Activated CD8-positive, alpha-beta memory T cell treated with anti-CD3 and anti-CD28 coated beads, Interleukin-2, amount 50 U/mL, for 24 hours (primary cell): Measurements from ENCODE around the gene NKAIN4.

Experiments
- DNase-seq: peaks from one replicate; pipeline ENCODE4 v3.0.0-alpha.2; 2020; ENCODE audit errors: extremely low read depth

Gene NKAIN4

GRCh38 chr20:63218701-63219446 is 35.4 kb downstream of the NKAIN4 start:
- no peak for DNase-seq

GRCh38 chr20:63217706-63218105 is 36.6 kb downstream of the NKAIN4 start:
- DNase-seq: no peak

GRCh38 chr20:63216849-63217471 is 37.3 kb downstream of the NKAIN4 start:
- DNase-seq: no peak

- DNase-seq: peak; percentile 85
Observed at GRCh38 chr20:63216041-63216848, 38.0 kb downstream of the NKAIN4 start, which contains the start of gene YTHDF1. YTHDF1 (minus strand) TSS chr20:63216131; CDS start chr20:63215892, 239 bp downstream.

- DNase-seq: no peak
Observed at GRCh38 chr20:63215101-63216040, 38.9 kb downstream of the NKAIN4 start.

GRCh38 chr20:63214514-63214913 is 39.7 kb downstream of the NKAIN4 start:
- DNase-seq: no peak

- no peak for DNase-seq
Observed at GRCh38 chr20:63212792-63213191, 41.5 kb downstream of the NKAIN4 start.

- DNase-seq: no peak
Observed at GRCh38 chr20:63212393-63212730, 41.9 kb downstream of the NKAIN4 start.

GRCh38 chr20:63210011-63210605 is 44.2 kb downstream of the NKAIN4 start:
- DNase-seq: no peak

- no peak for DNase-seq
Observed at GRCh38 chr20:63208346-63208909, 45.8 kb downstream of the NKAIN4 start.

GRCh38 chr20:63206878-63207277 is 47.4 kb downstream of the NKAIN4 start:
- no peak for DNase-seq

- no peak for DNase-seq
Observed at GRCh38 chr20:63205896-63206295, 48.4 kb downstream of the NKAIN4 start.

GRCh38 chr20:63204362-63204761 is 49.9 kb downstream of the NKAIN4 start:
- DNase-seq: no peak

GRCh38 chr20:63202811-63203526 is 51.3 kb downstream of the NKAIN4 start:
- DNase-seq: no peak

- no peak for DNase-seq
Observed at GRCh38 chr20:63202021-63202420, 52.2 kb downstream of the NKAIN4 start.

GRCh38 chr20:63198606-63199005 is 55.7 kb downstream of the NKAIN4 start:
- DNase-seq: no peak

- no peak for DNase-seq
Observed at GRCh38 chr20:63196768-63197470, 57.3 kb downstream of the NKAIN4 start.

GRCh38 chr20:63194797-63195173 is 59.5 kb downstream of the NKAIN4 start:
- no peak for DNase-seq

GRCh38 chr20:63194007-63194796 is 60.1 kb downstream of the NKAIN4 start:
- no peak for DNase-seq
